ENCODE data around the gene HAUS7.

Gene HAUS7

DNA sequence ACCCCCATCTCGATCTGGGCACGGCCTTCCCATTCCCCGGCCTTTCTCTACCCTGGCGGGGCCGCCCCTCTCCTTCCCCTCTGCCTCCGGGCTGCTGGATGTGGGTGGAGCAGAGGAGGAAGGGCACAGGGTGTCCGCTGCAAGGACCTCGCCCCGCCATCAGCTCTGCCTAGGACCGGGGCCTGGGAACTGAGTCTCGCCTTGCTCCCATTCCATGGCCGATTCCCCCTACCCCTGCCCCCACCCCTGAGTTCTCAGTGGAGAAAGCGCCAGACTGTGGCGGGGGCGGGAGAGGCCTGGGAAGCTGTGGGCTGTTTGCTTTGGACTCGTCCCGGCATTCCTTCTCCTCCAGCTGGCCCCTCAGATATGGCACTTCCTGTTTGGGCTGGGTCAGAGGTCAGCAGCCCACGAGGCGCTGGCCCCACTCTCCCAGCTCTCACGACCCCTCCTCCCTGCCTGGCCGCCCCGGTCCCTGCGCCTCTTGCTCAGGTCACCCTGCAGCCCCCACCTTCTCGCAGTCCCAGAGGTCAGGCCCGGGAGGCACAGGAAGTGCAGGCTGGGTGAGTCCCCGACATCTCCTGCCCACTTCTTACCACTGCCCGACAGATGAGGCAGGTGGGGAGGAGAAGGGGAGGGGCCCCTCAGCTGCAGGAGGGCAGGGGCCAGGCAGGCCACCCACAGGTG, 18.0 kb upstream of the HAUS7 start:
- peak; percentile 84 for DNase-seq (ENCODE audit: low spot score)
- TF ChIP-seq, protein P1, sequence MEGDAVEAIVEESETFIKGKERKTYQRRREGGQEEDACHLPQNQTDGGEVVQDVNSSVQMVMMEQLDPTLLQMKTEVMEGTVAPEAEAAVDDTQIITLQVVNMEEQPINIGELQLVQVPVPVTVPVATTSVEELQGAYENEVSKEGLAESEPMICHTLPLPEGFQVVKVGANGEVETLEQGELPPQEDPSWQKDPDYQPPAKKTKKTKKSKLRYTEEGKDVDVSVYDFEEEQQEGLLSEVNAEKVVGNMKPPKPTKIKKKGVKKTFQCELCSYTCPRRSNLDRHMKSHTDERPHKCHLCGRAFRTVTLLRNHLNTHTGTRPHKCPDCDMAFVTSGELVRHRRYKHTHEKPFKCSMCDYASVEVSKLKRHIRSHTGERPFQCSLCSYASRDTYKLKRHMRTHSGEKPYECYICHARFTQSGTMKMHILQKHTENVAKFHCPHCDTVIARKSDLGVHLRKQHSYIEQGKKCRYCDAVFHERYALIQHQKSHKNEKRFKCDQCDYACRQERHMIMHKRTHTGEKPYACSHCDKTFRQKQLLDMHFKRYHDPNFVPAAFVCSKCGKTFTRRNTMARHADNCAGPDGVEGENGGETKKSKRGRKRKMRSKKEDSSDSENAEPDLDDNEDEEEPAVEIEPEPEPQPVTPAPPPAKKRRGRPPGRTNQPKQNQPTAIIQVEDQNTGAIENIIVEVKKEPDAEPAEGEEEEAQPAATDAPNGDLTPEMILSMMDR (IDR thresholded peaks at IDR 0.05), result no peak
- Histone ChIP-seq H3K27ac (peak overlapping the region; percentile 49 to 97), H3K4me3 (peak overlapping the region; percentile 49)

DNA sequence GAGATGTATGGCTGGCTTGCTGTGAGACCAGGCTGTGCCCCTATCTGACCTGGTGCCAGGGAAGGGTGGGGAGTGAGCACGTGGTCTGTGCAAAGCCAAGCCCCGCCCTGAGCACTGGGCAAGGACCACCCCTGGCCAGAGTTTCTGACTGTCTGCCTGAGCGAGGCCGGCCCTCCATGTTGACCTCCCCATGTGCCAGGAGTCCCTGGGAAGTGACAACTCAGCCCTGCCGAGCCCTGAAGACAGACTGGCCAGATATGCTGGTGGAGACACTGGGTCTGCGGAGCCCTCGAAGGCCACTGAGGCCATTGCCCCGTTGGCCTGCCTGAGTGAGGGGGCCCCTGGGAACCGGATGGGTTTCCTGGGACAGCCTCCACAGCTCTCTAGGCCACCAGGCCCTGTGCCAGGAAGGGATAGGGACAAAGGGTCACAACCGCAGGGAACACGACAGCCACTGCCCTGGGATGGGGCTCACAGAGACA, 17.3 kb upstream of the HAUS7 start:
- TF ChIP-seq, protein P1 (IDR thresholded peaks at IDR 0.05), result no peak
- peak overlapping the region; percentile 49 for H3K4me3 ChIP-seq
- H3K27ac ChIP-seq, result peak overlapping the region; percentile 49 to 97
- peak; percentile 84 for DNase-seq (ENCODE audit: low spot score)

DNA sequence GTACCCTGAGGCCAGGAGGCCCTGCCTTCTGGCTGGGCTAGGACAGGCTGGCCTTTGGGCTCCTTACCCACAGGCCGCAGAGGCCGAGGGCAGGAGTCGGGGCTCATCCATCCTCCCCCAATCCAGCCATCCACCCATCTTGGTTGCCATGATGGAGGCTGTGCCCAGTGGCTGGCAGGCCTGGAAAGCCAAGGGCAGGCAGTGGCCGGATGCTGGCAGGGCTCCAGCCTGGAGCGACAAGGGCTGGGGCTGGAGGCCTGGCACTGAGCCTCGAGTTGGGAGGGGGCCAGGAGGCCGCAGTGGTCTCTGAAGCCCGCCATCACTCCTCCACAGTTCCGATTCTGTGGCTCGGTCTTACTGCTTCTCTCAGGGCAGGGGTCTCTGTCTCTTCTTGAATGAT, 15.8 kb upstream of the HAUS7 start:
- DNase-seq (ENCODE audit: low spot score), result no peak
- no peak overlapping the region for H3K4me3 ChIP-seq
- H3K27ac ChIP-seq, result peak overlapping the region; percentile 49 to 97
- TF ChIP-seq, protein P1 (IDR thresholded peaks at IDR 0.05), result no peak

DNA sequence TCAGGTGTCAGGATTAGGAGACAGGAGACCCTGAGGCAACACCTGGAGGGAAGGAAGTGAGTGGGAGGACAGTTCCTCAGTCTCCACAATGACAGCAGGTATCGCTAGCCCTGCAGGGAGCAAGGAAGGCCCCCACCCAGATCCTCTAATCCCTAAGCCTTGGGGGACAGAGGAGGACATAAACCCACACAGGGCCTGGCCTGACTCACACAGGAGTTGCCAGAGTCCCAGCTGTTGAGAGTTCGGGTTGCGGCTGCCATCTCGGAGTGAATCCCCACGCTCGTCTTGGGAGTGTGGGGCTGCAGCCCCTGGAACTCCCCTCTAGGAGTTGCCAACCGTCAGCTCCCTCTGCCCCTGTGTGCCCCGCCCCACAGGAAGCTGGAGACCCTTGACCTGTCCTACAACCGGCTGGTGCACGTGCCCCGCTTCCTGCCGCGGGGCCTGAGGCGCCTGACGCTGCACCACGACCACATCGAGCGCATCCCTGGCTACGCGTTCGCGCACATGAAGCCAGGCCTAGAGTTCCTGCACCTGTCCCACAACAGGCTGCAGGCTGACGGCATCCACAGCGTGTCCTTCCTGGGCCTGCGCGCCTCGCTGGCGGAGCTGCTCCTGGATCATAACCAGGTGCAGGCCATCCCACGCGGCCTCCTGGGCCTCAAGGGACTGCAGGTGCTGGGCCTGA, 15.2 kb upstream of the HAUS7 start:
- Histone ChIP-seq H3K27ac (peak overlapping the region; percentile 54 to 97), H3K4me3 (no peak overlapping the region)
- DNase-seq (ENCODE audit: low spot score), result no peak
- TF ChIP-seq, protein P1 (IDR thresholded peaks at IDR 0.05), result no peak

DNA sequence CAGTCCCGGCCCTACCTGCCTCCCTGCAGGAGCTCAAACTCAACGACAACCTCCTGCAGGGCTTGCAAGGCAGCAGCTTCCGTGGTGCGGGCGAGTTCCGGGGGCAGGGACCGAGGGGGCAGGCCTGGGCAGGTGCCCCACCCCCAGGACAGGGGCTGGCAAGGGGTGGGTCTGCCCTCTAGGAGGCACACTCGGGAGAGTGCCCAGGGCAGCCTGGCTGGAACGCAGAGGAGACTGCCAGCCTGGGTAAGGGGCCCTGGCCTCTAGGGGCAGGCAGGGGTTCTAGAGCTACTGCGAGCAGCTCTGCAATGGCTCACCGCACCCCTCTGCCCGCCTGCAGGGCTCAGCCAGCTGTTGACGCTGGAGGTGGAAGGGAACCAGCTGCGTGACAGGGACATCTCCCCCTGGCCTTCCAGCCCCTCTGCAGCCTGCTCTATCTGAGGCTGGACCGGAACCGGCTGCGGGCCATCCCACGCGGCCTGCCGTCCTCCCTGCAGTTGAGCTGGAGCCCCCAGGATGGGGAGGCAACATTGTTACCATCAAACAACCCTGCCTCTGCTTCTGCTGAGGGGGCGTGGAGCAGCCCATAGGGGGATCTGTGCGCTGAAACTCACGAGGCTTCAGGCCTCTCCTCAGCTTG, 12.1 kb upstream of the HAUS7 start:
- no peak overlapping the region for H3K4me3 ChIP-seq
- no peak for DNase-seq (ENCODE audit: low spot score)
- TF ChIP-seq, protein P1 (IDR thresholded peaks at IDR 0.05), result no peak
- peak overlapping the region in 1 of 2 donors; percentile 97 for H3K27ac ChIP-seq

DNA sequence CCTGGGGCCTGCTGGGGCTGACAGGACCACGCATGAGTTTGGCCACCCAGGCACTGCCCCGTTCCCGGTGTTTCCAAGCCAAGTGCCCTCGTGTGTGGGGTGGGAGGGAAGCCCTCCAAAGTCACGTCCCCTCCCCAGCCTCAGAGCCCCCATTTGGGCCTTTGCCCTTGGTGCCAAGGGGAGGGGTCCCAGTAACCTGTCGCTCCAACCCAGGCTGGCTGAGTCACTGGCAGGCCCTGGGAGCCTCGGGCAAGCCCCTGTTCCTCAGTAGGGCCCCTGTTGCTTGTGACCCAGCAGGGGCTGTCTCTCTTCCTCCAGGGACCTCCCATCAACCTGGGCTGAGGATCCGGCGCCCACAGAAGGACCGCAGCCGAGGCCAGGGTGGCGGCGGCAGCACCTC, 10.7 kb upstream of the HAUS7 start:
- DNase-seq (ENCODE audit: low spot score), result no peak
- Histone ChIP-seq H3K27ac (no peak overlapping the region), H3K4me3 (no peak overlapping the region)
- TF ChIP-seq, protein P1 (IDR thresholded peaks at IDR 0.05), result no peak

Data from coronary artery (tissue), 2 donors.